ENCODE data around the gene IPO9. TPM values are rescaled to one million over a fixed set of nuclear protein-coding genes. Genes with fewer than 3 reads are reported as not detected.

Gene IPO9
- total and polyA plus RNA-seq, 2 donors (not counting 1 experiment from before 2014, with no cell fraction given), result 13.3 to 56.9 TPM

DNA sequence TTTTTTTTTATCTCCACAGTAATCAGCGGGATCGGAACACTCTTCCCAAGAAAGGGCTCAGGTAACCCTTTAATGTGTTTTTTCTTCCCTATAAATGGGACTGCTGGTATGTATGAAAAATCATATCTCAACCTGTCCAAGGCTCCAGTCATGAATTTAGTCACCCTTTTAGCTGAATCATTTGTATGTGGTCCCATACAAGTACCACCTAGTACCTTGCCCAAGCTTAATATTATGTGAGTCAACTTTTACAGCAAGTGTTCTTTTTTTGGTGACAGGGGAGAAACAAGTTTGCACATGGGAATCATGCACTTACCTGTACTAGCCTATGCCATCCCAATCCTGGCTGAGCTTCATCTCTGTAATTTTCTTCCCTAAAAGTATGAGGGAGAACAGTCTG is 43.7 kb upstream of the IPO9 start:
- no peak overlapping the region for H3K4me2 ChIP-seq (replicated peaks; ENCODE audit: low read depth, low read length, poor library complexity, severe bottlenecking)
- ChIA-PET POLR2A (no interaction called here), CTCF (no interaction called here)
- Mint-ChIP-seq H3K4me3 (no peak overlapping the region), H3K27ac (no peak overlapping the region), H3K9me3 (ENCODE audit: insufficient read depth) (no peaks in the 10 kb centered on the region), H3K4me1 (no peaks in the 10 kb centered on the region), H3K27me3 (peaks cover 5% of the 10 kb centered on the region)
- no peak for DNase-seq
- intact Hi-C loops (cut with micrococcal nuclease), result no loop called here
- no peaks in the 10 kb centered on the region for H4K20me1 ChIP-seq (ENCODE audit: control insufficient read depth, insufficient read depth, low read length, poor library complexity, severe bottlenecking)
- H3K9me3 ChIP-seq (ENCODE audit: control extremely low read depth in 1 of 3, control insufficient read depth in 2 of 3, insufficient read depth in 1 of 3, low read length in 2 of 3), result no peaks in the 10 kb centered on the region
- H3K79me2 ChIP-seq (ENCODE audit: control insufficient read depth, insufficient read depth, low read length), result peaks cover 2% of the 10 kb centered on the region
- no peaks in the 10 kb centered on the region for H3K36me3 ChIP-seq (replicated peaks in 1 of 2; ENCODE audit: control extremely low read depth in 1 of 2, control insufficient read depth in 1 of 2, extremely low read depth in 1 of 2, insufficient read depth in 2 of 2, low read length in 1 of 2)
- H2AFZ ChIP-seq (ENCODE audit: insufficient read depth, low read depth, low read length, poor library complexity, severe bottlenecking), result no peak overlapping the region
- H3K4me1 ChIP-seq (ENCODE audit: control insufficient read depth in 2 of 2, insufficient read depth in 2 of 2, low read length in 2 of 2), result no peaks in the 10 kb centered on the region
- H3K27me3 ChIP-seq (replicated peaks in 1 of 4; ENCODE audit: control extremely low read depth in 1 of 4, control insufficient read depth in 3 of 4, insufficient read depth in 4 of 4, low read length in 3 of 4), result no peaks in the 10 kb centered on the region
- no peak overlapping the region for H3K9ac ChIP-seq (ENCODE audit: low read length)
- ATAC-seq (ENCODE audit: low read depth), result no peak
- WGBS (ENCODE audit: insufficient coverage), result no CpG with 5 or more reads among the region's 2 CpGs
- no peak for TF ChIP-seq EZH2 (IDR thresholded peaks at IDR 0.05; ENCODE audit: borderline replicate concordance, insufficient read depth, low read depth, low read length, poor library complexity, severe bottlenecking)
- TF ChIP-seq, protein P1, sequence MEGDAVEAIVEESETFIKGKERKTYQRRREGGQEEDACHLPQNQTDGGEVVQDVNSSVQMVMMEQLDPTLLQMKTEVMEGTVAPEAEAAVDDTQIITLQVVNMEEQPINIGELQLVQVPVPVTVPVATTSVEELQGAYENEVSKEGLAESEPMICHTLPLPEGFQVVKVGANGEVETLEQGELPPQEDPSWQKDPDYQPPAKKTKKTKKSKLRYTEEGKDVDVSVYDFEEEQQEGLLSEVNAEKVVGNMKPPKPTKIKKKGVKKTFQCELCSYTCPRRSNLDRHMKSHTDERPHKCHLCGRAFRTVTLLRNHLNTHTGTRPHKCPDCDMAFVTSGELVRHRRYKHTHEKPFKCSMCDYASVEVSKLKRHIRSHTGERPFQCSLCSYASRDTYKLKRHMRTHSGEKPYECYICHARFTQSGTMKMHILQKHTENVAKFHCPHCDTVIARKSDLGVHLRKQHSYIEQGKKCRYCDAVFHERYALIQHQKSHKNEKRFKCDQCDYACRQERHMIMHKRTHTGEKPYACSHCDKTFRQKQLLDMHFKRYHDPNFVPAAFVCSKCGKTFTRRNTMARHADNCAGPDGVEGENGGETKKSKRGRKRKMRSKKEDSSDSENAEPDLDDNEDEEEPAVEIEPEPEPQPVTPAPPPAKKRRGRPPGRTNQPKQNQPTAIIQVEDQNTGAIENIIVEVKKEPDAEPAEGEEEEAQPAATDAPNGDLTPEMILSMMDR (IDR thresholded peaks at IDR 0.05), result no peak
- H3K4me3 ChIP-seq (ENCODE audit: control extremely low read depth in 1 of 5, extremely low read depth in 1 of 5, insufficient read depth in 1 of 5, low read depth in 2 of 5, low read length in 4 of 5), result no peak overlapping the region
- no peak overlapping the region for H3K27ac ChIP-seq (ENCODE audit: low read length in 2 of 2)

DNA sequence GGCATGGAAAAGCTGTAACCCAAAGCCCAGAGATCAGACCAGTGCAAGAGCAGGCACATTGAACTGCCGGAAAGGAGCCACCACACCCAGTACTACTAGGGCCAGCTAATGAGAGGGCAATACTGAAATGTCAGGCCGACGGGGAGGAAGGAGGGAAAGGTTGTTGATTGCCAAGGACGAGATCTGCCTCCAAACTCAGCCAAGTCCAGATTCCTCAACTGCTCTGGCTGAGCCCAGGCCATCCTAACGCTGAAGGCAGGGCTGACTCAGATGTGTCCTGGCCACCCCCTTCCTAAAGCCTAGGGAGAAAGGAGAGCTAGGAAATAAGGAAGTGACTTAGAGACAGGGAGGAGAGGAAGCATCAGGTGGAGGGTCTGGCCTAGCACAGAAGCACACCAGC is 42.1 kb upstream of the IPO9 start:
- Histone ChIP-seq H3K9me3 (ENCODE audit: control extremely low read depth in 1 of 3, control insufficient read depth in 2 of 3, insufficient read depth in 1 of 3, low read length in 2 of 3) (no peaks in the 10 kb centered on the region), H2AFZ (ENCODE audit: insufficient read depth, low read depth, low read length, poor library complexity, severe bottlenecking) (no peak overlapping the region), H3K4me1 (ENCODE audit: control insufficient read depth in 2 of 2, insufficient read depth in 2 of 2, low read length in 2 of 2) (no peaks in the 10 kb centered on the region), H3K27me3 (replicated peaks in 1 of 4; ENCODE audit: control extremely low read depth in 1 of 4, control insufficient read depth in 3 of 4, insufficient read depth in 4 of 4, low read length in 3 of 4) (no peaks in the 10 kb centered on the region), H3K79me2 (ENCODE audit: control insufficient read depth, insufficient read depth, low read length) (peaks cover 2% of the 10 kb centered on the region), H3K9ac (ENCODE audit: low read length) (no peak overlapping the region), H4K20me1 (ENCODE audit: control insufficient read depth, insufficient read depth, low read length, poor library complexity, severe bottlenecking) (no peaks in the 10 kb centered on the region), H3K4me2 (replicated peaks; ENCODE audit: low read depth, low read length, poor library complexity, severe bottlenecking) (no peak overlapping the region), H3K4me3 (ENCODE audit: control extremely low read depth in 1 of 5, extremely low read depth in 1 of 5, insufficient read depth in 1 of 5, low read depth in 2 of 5, low read length in 4 of 5) (no peak overlapping the region), H3K36me3 (replicated peaks in 1 of 2; ENCODE audit: control extremely low read depth in 1 of 2, control insufficient read depth in 1 of 2, extremely low read depth in 1 of 2, insufficient read depth in 2 of 2, low read length in 1 of 2) (no peaks in the 10 kb centered on the region), H3K27ac (ENCODE audit: low read length in 2 of 2) (no peak overlapping the region)
- POLR2A ChIA-PET, result no interaction called here
- H3K27ac Mint-ChIP-seq, result no peak overlapping the region
- 90% methylated on average over 2 of the region's 5 CpGs for WGBS (ENCODE audit: insufficient coverage)
- no peak overlapping the region for H3K4me3 Mint-ChIP-seq
- CTCF ChIA-PET, result interaction anchor here (1.8 to 11.5 kb wide), 2 partner anchors 10 to 76 kb away, joined by 5 to 228 read pairs; no protein-coding TSS in a partner anchor
- peaks cover 5% of the 10 kb centered on the region for H3K27me3 Mint-ChIP-seq
- ATAC-seq (ENCODE audit: low read depth) (no peak), DNase-seq (no peak)
- TF ChIP-seq, protein P1 (IDR thresholded peaks at IDR 0.05), result no peak
- TF ChIP-seq EZH2 (IDR thresholded peaks at IDR 0.05; ENCODE audit: borderline replicate concordance, insufficient read depth, low read depth, low read length, poor library complexity, severe bottlenecking), result no peak
- intact Hi-C loops (cut with micrococcal nuclease), result no loop called here
- H3K4me1 Mint-ChIP-seq, result no peaks in the 10 kb centered on the region
- no peaks in the 10 kb centered on the region for H3K9me3 Mint-ChIP-seq (ENCODE audit: insufficient read depth)
